ENCODE measurements around the gene SYTL2. TPM values are rescaled to one million over a fixed set of nuclear protein-coding genes. Genes with fewer than 3 reads are reported as not detected.

The SYTL2 gene
- total RNA-seq, 1 experiment from 2014 or later, result 17.3 TPM

Other genes with a start within 250 kb of the SYTL2 start
- 0.10 TPM in 1 of 2 replicates, not detected in the other for gene DLG2, start 183.8 kb downstream of the SYTL2 start, total RNA-seq (2014; rRNA removed; shearing (Covaris generic); ENCODE audit: low replicate concordance)
- gene TMEM126B, start 182.5 kb downstream of the SYTL2 start, total RNA-seq (2014; rRNA removed; shearing (Covaris generic); ENCODE audit: low replicate concordance), result 39.6 and 65.9 TPM in 2 replicates
- 63.7 and 84.1 TPM in 2 replicates for gene TMEM126A, start 163.2 kb downstream of the SYTL2 start, total RNA-seq (2014; rRNA removed; shearing (Covaris generic); ENCODE audit: low replicate concordance)
- gene CREBZF, start 146.0 kb downstream of the SYTL2 start, total RNA-seq (2014; rRNA removed; shearing (Covaris generic); ENCODE audit: low replicate concordance), result 31.8 and 34.4 TPM in 2 replicates
- not detected in 2 replicates for gene CCDC89, start 124.9 kb downstream of the SYTL2 start, total RNA-seq (2014; rRNA removed; shearing (Covaris generic); ENCODE audit: low replicate concordance)
- not detected in 2 replicates for gene CCDC83, start 44.2 kb upstream of the SYTL2 start, total RNA-seq (2014; rRNA removed; shearing (Covaris generic); ENCODE audit: low replicate concordance)

All from MG63 (cell line).